SH-SY5Y (cell line): ENCODE data around the gene BLNK.

ENCODE experiments used
- GATA2 ChIP-seq: IDR thresholded peaks from 2 replicates; pipeline ENCODE4 v1.6.1; 2011; ENCODE audit warnings: mild to moderate bottlenecking, low read depth, low read length
- GATA3 ChIP-seq: IDR thresholded peaks from 2 replicates; pipeline ENCODE4 v1.6.1; 2011; ENCODE audit warnings: low read depth, mild to moderate bottlenecking, low read length, moderate library complexity

BLNK gene

DNA sequence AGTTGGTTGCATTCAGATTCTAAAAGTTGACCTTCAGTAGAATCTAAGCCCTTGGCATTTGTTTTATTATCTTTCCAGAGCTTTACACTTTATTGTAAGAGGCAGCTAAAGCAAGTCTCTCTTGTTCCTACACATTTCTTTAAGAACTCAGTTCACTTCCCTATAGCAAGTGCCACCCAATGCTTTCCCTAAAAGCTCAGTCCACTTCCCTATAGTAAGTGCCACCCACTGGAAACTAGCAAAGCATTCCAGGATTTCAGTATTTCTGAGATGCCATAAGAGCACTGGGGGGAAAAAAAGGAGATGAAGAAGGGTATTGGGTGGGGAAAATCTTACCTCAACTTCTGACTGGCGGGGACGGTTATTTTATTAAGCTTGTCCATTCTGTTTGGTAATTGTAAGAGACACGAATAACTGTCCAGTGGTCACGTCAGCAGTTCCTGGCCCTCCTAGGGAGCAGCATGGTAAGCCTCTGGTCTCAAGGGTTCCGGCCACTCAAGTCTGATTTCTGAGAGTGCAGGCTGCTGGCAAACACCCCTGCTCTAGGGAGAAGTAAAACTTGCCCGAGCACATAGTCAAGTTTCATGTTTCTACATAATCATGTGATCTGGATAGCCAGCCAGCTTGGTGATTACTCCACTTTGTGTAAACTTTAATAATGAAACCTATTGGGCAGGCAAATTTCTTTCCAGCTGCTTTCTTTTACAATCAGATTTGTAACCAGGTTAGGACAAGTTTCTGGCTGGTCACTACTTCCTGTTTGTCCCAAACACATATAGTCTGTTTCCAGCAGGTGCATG is at the start of gene BLNK:
Gene BLNK, minus strand, starts transcription at position 554 of the 800 bp plus-strand sequence. Its CDS starts 171 bp downstream, at position 383.
- no peak for TF ChIP-seq GATA2
- TF ChIP-seq GATA3: no peak

DNA sequence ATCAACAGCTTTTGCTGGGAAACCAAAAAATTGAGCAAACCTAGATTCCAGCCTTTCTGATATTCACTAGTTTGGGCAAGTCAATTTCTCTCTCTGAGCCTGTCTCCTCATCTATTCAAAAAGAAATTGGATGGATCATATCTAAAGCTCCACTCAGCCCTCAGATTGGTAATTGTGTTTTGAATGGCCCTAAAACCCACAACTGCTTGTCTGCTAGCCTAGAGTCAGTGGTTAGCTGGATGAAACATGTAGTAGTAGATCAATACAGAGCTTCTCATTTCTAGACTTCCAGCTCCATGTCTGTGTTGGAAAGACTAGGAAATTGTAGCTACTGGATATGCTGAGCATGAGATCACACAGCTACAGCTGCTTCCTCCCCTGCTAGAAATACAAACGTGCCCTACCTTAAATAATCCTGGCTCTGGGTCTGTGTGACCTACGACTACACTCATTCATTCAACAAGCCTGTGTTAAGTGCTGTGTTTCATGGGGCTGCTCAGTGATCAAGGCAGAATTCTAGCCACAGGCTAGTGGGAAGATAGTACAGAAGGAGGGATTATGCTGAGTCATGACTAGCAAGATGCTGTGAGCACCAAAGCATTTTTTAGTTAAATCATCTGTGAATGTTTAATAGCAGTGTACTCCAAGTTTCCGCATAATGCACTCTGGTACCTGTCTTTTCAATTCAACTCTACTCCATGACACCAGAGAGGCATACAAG is 48.5 kb upstream of the BLNK start:
- no peak for TF ChIP-seq GATA2
- TF ChIP-seq GATA3: no peak

DNA sequence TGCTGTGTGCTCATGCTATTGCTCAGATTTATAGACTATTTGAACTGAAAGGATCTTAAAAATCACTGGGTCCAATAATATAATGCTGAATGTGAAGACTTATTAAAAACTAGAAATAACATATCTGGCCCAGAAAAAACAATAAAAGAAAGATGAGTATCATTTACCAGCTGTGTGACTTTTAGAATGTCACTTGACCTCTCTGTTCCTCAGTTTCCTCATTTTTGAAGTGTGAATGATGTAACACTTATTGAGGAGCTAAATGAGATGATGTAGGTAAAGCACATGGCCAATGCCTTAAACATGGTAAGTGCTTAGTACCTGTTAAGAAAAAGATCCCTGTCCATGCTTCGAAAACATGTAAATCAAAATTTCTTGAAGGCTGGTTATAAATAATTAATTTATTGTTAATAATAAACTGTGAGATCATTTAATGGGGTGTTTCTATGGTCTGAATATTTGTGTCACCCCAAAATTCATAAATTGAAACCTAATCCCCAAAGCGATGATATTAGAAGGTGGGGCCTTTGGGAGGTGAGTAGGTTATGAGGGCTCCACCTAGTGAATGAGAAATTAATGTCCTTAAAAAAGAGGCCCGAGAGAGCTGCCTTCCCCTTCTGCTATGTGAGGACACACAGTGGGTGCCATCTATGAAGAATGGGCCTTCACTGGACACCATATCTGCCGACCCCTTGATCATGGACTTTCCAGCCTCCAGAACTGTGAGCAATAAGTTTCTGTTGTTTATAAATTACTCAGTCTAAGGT is 45.9 kb upstream of the BLNK start:
- TF ChIP-seq GATA3 (no peak), GATA2 (no peak)

DNA sequence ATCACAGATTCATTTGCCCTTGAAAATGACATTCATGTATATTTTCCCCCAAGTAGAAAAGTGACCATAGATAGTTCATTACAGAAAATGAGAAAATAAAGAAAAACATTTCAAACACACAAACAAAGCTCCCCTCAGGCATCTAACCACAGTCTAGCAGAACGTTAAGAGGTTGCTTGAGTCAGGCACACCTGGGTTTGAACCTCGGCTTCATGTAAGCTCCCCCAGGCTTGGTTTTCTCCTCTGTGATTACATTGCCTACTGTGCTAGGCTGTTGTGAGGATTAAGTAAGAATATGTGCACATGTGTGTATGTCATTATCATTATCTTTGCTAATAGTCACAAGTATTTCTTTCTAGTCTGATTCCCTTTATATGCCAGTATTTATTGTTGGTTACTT is 42.0 kb upstream of the BLNK start:
- TF ChIP-seq GATA3: no peak
- no peak for TF ChIP-seq GATA2

- no peak for TF ChIP-seq GATA2
- TF ChIP-seq GATA3: no peak
Observed at GRCh38 chr10:96311180-96311715, 39.9 kb upstream of the BLNK start.

- TF ChIP-seq GATA3: no peak
- TF ChIP-seq GATA2: no peak
Observed at GRCh38 chr10:96310321-96310669, 38.9 kb upstream of the BLNK start.

DNA sequence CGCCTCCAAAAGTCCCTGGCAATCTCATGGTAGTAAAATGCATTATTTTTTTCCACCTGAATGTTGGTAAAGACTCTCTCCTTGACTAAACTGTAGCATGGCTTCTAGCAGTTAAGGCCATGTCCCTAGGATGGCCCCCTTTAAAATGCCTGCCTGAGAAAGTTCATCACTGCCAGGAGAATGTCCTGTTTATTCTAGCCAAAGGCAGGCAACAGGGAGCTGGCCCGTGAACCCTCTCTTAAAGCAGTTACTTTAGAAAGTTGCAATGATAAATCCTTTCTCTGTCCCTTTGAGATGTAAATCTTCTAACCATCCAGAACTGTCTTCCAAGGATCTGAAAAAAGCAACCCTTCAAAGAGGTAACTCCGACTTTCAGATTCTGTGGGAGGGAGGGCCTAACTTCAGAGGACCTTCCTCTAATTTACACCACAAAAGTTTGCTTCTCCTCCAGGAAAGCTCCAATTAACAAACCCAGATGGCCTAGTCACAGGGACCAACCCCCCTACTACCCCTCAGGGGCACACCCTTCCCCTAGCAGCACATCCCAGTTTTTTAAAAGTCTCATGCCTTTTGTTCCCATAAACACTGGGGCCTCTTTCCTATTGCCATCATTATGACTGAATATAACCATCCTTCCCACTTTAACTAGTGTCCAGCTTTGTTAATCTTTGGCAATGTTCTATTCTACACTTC is 38.4 kb upstream of the BLNK start:
- TF ChIP-seq GATA3 (no peak), GATA2 (no peak)

GRCh38 chr10:96306516-96306915 is 35.1 kb upstream of the BLNK start:
- TF ChIP-seq GATA3 (no peak), GATA2 (no peak)

DNA sequence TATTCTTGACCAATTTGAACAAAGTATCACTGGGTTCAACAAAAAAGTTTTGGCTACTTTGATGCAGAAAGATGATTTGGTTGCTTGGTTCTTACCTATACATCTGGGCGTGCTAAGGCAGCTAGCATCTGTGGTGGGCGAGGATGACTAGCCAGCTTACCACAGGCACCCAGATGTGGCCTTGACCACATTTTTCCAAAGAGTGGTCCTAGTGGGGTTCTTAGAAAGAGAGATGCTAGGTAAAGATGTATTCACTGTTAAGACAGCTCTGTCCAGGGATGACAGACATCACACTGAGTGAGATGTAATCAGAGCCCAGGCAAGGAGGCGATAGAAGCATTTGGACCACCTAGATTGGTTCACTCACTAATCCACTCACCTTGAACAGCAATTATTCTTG is 33.6 kb upstream of the BLNK start:
- TF ChIP-seq GATA2 (no peak), GATA3 (no peak)

DNA sequence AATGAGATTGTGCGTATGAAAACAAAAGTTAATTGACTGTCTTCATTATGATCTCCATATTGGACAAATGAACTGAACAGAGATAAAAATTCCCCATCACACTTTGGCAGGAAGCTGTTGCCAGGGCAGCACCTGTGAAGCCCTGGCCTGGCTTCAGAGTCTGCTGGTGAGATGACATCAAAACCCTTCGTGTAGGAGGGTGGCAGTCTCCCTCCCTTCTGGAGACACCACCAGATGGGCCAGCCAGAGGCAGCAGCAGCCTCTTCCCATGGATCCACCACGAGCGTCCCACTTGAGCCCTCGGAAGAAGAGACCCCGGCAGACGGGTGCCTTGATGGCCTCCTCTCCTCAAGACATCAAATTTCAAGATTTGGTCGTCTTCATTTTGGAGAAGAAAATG is 32.9 kb upstream of the BLNK start, which contains the start of gene DNTT:
Gene DNTT, plus strand, starts transcription at position 205 of the 400 bp plus-strand sequence. Its CDS starts 64 bp downstream, at position 269.
- no peak for TF ChIP-seq GATA2
- TF ChIP-seq GATA3: no peak

DNA sequence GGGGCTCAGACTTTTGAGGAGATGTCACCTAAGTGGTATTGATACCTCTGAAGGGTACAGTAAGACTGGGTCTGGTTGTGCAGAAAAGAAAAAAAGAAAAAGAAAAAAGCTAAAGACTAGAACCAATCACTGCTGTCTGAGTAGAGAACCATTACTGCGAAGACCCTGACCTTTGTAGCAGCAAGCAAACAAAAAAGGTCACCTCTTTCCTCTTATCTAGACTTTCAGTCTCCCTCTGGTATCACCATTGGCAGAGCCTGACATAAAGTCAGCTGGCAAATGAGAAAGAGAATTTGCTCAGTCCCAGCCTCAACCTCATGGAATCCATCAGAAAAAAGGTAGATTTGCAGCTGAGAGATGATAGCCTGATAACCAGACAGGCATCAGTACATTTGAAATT is 30.2 kb upstream of the BLNK start:
- TF ChIP-seq GATA3 (no peak), GATA2 (peak; percentile 31; the same call in 1 of the 2 replicates)

GRCh38 chr10:96299383-96299782 is 28.0 kb upstream of the BLNK start:
- TF ChIP-seq GATA3: no peak
- no peak for TF ChIP-seq GATA2

DNA sequence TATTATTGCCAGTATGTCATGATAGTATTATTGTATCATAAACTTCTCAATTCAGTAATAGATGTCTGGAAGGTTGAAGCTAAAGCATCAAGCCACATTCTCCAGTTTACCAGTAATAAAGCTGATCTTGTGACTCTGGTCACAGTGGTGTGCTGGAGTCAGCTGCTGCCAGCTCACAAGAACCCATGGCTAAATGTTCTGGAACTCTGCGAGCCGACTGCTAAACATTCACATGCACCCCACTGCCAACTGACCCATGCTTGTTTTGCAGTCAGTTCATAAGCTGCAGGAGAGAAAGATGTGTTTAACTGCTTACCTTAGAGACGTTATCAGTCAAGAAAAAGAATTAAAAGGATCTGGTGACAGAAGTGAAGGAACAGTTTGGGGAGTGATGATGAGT is 27.0 kb upstream of the BLNK start:
- no peak for TF ChIP-seq GATA2
- TF ChIP-seq GATA3: no peak
